GM21367 (cell line): Measurements from ENCODE around the gene DNAH14.
"Not testable (repeated sequence)": the region's sequence is repeated elsewhere in the genome, so short reads cannot be mapped to it uniquely, and the experiment has no call there.

ENCODE experiments used
- ATAC-seq: cut with Tn5 transposase; IDR thresholded peaks from one replicate; pipeline ENCODE4 v1.9.1; 2021; ENCODE audit not compliant: unreplicated experiment

DNAH14 gene

DNA sequence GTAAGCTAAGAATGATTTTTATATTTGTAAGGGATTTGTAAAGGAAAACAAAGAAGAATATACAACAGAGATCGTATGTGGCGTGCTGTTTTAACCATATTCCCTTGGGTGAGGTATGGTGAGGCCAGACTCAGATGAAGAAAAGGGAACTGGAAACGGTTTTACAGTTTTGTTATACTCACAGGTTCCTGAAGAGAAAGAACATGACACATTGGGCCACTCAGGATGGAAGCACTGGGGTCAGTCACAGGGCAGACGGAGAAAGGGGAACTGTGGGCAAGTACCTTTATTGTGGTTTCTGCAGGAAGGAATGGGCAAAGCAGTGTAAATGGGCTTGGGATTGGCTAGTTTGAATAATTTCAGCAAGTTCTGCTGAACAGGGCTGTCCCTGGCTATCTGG, 321.0 kb downstream of the DNAH14 start:
- ATAC-seq: peak; percentile 99

DNA sequence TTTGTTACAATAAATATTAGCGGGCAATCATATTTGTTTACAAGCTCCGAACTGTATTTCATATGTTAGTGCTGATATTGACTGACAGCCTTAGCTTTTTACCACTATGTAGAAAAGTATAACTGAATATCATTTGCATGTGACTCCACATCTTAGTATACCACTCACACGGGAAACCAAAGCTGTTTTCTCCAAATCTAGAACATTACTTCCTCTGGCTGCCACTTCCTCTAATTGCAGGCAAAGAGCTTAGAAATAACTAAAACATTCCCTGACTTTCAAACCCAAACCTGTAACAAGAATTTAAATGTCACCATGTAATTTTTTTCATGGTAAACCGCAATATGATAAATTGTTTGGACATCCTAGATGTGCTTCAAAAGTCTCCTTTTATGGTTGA, 323.7 kb downstream of the DNAH14 start:
- ATAC-seq: no peak

DNA sequence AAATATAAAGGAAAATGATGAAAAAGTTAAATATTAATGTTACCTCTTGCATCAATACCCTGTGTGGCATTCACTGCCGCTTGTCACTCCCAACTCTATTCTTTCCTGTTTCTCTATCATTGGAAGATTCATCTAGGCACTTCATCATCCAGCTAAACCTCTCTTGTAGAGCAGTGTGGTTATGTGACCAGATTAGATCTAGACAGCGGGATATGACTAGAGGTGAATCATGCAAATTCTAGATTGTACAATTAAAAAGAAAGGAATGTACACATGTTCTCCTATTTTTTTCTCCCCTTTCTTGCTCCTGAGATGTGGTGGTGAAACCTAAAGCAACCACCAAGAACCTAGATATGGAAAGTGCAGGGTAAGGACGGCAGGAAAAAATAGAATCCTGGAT, 324.3 kb downstream of the DNAH14 start:
- ATAC-seq: no peak

DNA sequence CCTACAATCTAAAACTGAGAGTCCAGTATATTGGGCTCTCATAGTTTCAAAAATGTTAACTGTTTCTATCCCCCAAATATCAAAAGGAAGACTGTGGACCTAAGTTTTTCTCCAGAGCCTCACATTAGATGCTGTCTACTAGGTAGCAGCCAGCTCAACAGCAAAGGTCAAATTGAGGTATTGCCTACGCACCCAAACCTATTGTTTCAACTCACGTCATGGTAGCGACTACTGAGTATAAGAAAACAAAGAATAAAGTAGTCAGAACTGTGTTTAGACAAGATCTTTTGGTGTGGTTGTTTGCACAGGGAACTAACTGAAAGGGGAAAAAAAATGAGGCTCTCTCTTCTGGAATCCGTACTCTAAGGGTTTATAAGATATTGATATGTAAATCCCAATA, 325.2 kb downstream of the DNAH14 start:
- ATAC-seq: no peak

DNA sequence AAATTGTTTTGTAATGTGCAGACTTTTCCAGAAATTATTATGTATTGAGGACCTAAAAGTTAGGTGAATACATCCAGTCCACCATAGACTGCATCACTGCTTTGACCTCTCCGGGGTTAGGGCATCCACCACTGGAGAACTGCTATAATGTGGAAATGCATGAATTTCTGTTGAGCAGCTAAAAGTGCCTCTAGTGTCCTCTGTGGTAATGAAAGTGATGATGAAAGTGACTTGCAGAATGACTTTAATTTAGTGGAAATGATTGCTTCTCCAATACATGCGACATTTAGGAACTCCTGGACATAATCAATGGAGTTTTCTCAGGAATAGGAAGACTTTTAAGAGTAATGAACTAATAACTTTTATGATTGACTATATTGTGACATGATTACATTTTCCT, 327.6 kb downstream of the DNAH14 start:
- ATAC-seq: no peak

DNA sequence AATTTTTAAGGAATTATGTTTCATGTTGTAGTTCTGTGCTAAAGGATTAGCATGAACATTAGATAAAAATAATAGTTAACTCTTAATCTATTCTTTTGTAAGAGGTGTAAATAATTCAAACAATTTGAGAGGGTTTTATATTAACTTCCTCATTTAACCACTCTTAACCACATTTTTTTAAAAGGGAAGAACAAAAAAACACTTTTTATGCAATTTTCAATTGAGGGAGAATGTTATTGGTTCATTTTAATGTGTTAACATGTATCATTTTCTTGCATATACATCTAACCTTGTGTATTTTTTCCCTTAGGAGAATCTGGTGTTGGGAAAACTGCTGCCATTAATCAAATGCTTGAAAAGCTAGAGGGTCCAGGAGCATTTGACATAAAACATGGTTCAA, 329.3 kb downstream of the DNAH14 start:
- no peak for ATAC-seq

DNA sequence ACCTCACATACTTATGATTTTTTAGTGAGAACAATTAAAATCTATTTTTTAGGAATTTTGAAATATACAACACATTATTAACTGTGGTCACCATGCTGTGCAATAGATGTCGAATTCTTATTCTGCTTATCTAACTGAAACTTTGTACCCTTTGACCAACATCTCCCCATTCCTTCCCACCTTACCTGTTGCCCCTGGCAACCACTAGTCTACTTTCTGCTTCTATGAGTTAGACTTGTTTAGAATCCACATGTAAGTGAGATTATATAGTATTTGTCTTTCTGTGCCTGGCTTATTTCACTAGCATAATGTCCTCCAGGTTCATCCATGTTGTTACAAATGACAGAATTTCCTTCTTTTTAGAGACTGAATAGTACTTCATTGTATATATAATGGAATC, 330.1 kb downstream of the DNAH14 start:
- no peak for ATAC-seq

DNA sequence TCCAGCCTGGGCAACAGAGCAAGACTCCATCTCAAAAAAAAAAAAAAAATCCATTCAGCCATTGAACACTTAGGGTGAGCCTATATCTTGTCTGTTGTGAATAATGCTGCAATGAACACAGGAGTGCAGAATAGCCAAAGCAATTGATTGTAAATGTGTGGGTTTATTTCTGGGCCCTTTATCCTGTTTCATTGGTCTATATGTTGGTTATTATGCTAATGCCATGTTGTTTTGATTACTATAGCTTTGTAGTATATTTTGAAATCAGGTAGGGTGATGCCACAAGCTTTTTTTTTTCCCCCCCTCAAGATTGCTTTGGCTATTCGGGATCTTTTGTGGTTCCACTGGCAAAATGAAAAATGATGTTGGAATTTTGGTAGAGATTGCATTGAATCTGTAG, 330.8 kb downstream of the DNAH14 start:
- no peak for ATAC-seq

DNA sequence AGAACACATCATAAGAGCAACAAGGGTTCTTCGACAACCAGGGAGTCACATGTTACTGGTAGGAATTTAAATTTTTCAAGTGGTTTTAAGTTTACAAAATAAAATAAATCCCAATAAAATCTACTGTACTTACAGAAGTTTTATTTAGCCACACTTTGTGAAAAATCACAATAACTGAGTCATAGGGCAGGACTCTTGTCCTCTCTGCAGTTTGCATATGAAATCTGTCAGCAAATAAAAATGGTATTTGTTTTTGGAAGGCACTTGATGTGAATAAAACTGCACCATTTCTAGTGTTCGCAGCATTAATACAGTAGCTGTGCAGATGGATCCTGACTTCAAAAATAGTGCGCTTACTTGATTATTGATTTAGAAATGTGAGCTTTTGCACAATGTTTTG, 348.0 kb downstream of the DNAH14 start:
- ATAC-seq: no peak

DNA sequence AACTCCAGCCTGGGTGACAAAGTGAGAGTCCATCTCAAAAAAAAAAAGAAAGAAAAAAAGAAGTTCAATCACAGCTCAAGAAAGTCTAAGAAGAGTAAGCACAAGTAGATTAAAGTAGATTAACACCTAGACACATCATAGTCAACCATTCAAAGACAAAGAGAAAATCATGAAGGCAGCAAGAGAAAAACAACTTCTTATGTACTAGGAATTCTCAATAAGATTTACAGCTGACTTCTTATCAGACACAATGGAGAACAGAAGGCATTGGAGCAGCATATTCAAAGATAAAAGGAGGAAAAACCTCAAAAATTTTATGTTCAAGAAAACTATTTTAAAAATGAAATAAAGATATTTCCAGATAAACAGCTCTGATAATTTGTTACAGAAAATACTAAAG, 351.1 kb downstream of the DNAH14 start:
- no peak for ATAC-seq

DNA sequence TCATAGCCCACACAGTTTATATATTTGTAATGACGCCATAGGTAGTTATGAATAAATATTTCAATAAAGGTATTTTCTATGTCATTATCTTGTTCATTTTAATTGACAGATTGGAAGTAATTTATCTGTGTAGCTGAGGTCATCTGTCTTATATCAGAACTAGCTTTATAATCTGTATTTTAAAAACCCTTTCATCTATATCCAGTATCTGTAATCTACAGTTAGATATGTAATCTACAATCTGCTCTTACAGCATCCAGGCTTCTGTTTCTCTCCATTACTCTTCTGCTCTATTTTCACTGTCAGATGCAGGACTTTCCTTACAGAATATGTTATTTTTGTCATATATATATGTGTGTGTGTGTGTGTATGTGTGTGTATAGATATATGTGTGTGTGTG, 360.8 kb downstream of the DNAH14 start:
- ATAC-seq: no peak

DNA sequence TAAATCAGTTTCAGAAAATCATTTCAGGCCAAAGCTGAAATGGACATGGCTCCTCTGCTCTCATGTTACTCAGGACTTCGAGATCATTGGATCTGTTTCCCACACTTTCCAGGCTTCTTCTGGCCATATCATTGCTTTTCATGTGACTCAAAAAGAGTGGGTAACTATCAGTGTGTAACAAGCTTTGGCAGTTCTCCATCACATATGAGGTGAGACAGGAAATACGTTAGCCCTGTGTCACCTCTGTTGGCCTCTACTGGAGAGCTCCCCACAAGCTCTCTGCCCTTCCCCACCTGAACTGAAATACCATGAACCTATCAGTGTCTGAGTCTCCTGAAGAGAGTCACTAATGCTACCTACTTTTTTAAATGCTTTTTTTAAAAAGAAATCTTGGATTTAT, 370.1 kb downstream of the DNAH14 start:
- no peak for ATAC-seq

DNA sequence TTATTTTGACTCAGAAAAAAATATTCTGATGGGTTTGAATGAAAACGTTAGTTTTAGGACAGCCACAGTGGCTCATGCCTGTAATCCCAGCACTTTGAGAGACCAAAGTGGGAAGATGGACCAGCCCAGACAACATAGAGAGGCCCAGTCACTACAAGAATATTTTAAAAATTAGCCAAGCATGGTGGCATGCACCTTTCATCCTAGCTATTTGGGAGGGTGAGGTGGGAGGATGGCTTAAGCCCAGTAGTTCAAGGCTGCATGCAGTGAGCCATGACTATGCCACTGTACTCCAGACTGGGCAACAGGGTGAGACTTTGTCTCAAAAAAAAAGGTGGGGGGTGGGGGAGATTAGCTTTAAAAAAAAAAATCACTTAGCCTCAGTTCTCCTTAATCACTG, 370.9 kb downstream of the DNAH14 start:
- ATAC-seq: no peak

DNA sequence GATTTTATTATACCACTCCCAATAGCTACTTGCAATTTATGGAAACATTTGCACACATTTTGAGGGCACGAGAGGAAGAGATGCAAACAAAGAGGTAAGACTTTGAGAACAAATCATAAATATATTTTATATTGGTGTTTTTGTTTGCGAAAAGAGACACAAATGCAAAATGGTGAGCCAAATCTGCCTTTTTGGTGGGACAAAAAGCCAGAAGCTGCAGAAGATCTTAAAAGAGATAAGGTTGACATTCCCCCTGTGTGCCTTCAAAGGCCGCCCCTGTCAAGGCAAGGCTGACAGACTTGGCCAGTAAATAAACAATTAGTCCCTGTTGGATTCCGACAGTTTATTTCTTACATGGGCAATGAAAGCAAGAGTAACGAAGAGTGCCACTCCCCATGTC, 375.5 kb downstream of the DNAH14 start:
- no peak for ATAC-seq

DNA sequence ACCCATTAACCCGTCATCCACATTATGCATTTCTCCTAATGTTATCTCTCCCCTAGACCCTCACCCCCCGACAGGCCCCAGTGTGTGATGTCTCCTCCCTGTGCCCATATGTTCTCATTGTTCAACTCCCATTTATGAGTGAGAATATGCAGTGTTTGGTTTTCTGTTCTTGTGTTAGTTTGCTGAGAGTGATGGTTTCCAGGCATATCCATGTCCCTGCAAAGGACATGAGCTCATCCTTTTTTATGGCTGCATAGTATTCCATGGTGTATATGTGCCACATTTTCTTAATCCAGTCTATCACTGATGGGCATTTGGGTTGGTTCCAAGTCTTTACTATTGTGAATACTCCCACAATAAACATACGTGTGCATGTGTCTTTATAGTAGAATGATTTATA, 381.1 kb downstream of the DNAH14 start:
- ATAC-seq: not testable (repeated sequence)

DNA sequence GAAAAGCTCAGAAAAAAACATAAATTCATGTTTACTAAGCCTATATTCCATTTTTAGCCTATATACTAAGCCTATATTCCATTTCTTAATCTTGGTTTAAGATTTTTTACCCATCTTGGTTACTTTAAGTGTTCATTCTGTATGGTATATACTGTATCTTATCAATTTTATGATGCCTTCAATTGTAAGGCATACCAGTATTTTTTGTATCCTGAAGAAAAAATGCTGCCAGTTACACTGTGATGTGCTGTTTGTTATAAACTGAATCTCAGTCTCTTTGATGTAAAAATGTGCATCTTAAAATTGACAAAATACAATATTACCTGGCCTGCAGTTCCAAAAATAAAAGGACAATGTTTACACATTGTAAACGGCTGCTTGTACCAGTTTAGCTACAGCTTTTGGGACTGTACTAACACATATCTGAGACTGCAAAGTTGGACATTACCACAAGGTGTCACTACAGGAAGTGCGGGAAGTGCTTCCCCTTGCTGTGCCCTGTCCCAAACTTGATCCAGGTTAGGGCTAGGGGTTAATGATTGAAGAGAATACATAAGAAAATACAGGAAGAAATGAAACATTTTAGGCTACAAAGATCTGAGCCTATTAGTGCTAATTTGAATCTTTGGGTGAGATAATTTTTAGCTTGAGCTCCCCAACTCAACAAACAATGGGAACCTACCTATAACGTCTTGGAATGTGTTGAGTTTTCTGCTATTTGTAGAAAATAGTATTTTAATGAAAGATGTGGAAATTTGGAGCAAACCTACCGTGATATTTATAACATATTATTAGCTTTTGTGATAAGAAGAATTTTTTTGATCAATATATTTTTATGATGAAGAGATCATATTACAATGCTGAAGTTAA, 389.5 kb downstream of the DNAH14 start:
- peak; percentile 81 for ATAC-seq

DNA sequence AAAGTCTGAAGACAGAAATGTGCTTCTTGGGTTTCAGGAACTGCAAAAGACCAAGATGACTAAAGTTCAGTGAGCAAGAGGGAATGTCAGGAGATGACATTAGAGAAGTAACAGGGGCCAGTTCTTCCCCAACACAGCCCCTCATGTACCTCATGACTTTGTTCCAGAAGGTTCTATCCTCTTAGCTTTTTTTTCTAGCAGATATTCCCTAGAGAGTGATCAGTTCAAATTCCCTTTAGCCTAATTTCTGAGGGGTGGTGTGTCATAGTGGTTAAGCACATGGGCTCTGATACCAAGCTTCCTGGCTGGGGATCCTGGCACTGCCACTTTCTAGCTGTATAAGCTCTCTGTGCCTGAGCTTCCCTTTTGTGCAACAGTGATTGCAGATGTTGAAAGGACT, 390.4 kb downstream of the DNAH14 start:
- ATAC-seq: no peak

DNA sequence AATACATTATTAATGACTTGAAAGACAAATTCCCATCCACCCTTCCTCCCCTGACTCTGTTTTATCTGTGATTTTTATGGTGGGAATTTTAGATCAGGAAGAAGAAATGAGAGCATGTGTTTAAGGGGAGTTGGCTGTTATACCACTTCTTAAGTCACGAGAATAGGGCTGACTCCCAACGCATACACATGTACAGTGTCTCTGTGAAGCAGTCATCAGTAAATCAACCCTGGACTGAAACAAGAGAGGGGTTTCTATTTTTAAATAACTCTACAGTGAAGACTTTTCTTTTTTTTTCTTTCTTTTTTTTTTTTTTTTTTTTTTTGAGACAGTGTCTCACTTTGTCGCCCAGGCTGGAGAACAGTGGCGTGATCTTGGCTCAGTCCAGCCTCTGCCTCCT, 392.3 kb downstream of the DNAH14 start:
- no peak for ATAC-seq

DNA sequence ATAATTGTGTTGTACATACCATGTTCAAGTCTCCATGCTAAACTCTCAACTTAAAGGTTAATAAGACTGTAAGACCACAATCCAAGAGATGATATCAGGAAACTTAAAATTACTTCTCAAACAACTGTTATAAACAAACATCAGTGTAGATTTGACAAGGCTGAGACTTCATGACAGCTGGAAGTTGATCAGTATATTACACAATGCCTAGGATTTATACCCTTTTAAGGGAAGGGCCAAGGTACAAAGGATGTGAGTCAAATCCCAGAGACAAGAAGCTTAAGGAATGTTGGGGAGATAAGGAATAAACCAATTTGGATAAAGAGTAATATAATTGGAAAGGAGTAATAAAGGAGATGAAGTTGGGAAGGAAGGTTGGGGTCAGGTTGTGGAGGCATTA, 399.6 kb downstream of the DNAH14 start:
- ATAC-seq: no peak

DNA sequence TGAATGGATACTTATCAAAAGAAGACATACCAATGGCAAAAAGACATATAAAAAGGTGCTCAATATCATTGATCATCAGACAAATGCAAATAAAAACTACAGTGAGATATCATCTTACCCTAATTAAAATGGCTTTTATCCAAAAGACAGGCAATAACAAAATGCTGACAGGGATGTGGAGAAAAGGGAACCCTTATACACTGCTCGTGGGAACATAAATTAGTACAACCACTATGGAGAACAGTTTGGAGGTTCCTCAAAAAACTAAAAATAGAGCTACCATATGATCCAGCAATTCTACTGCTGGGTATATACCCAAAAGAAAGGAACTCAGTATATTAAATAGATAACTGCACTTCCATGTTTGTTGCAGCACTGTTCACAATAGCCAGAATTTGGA, 400.5 kb downstream of the DNAH14 start:
- ATAC-seq: not testable (repeated sequence)

DNA sequence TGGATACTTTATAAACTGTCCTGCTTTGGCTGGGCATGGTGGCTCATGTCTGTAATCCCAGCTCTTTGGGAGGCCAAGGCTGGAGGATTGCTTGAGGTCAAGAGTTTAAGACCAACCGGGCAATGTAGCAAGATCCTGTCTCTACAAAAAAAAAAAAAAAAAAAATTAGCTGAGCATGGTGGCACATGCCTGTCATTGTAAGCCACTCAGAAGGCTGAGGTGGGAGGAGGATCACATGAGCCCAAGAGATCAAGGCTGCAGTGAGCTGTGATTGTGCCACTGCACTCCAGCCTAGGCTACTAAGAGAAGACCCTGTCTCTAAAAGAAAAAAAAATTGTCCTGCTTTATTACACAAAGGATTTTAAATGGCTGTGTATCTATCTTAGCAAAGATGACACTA, 403.2 kb downstream of the DNAH14 start:
- ATAC-seq: no peak

DNA sequence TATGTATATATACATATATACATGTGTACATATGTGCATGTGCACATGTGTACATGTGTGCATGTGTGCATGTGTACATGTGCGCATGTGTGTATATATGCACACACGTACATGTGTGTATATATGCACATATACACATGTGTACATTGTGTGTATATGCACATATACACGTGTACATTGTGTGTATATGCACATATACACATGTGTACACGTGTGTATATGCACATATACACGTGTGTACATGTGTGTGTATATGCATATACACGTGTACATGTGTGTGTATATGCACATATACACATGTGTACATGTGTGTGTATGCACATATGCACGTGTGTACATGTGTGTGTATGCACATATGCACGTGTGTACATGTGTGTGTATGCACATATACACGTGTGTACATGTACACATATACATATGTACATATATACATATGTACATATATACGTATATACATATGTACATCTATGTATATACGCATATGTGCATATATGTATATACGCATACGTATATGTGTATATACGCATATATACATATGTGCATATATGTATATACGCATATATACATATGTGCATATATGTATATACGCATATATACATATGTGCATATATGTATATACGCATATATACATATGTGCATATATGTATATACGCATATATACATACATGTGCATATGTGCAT, 405.8 kb downstream of the DNAH14 start:
- ATAC-seq: not testable (repeated sequence)

DNA sequence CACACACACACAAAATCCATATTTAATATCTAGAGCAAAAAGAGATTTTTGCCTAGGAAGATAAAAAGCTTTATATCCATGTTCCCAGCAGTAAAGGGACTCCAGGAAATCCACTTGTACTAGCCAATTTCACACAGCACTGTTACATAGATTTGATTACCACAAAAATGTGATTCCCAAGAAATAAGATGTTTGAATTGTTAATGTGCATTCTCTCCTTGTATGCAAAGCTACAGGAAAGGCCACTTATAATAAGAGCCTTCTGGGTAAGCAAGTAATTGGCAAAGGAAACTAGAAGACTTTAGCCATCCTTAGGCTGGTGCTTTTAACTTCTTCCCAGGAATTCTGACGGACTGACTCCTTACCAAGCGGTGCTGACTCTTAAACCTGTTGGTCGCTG, 409.1 kb downstream of the DNAH14 start:
- no peak for ATAC-seq
